ENCODE data around the gene MYL12A.
A peak's percentile ranks its signal among the peaks of the same experiment; 100 is the strongest.
"Not testable (repeated sequence)": the region's sequence is repeated elsewhere in the genome, so short reads cannot be mapped to it uniquely, and the experiment has no call there.

MYL12A gene

GRCh38 chr18:3247240-3248061 lies at the start of gene MYL12A:
Gene MYL12A (plus strand): TSS chr18:3247801. CDS start chr18:3253248, 5,447 bp downstream.
- TF ChIP-seq, protein P1, sequence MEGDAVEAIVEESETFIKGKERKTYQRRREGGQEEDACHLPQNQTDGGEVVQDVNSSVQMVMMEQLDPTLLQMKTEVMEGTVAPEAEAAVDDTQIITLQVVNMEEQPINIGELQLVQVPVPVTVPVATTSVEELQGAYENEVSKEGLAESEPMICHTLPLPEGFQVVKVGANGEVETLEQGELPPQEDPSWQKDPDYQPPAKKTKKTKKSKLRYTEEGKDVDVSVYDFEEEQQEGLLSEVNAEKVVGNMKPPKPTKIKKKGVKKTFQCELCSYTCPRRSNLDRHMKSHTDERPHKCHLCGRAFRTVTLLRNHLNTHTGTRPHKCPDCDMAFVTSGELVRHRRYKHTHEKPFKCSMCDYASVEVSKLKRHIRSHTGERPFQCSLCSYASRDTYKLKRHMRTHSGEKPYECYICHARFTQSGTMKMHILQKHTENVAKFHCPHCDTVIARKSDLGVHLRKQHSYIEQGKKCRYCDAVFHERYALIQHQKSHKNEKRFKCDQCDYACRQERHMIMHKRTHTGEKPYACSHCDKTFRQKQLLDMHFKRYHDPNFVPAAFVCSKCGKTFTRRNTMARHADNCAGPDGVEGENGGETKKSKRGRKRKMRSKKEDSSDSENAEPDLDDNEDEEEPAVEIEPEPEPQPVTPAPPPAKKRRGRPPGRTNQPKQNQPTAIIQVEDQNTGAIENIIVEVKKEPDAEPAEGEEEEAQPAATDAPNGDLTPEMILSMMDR (IDR thresholded peaks at IDR 0.05; ENCODE audit: low read depth, low read length, missing control alignments), result no peak
- peak; percentile 98 for DNase-seq (ENCODE audit: low read depth)
- in situ Hi-C loops (cut with HindIII; ENCODE audit: low sequenced_read_pairs), result no loop called here
- peak within 1 kb of the TSS; percentile 92 for H3K4me3 ChIP-seq (ENCODE audit: low read depth, low read length)

- H3K4me3 ChIP-seq (ENCODE audit: low read depth, low read length); DNase-seq (ENCODE audit: low read depth); in situ Hi-C loops (cut with HindIII; ENCODE audit: low sequenced_read_pairs): not testable (repeated sequence)
Measured at GRCh38 chr18:3198260-3198860, 49.2 kb upstream of the MYL12A start.

GRCh38 chr18:3199942-3200645 lies 47.5 kb upstream of the MYL12A start:
- TF ChIP-seq, protein P1 (IDR thresholded peaks at IDR 0.05; ENCODE audit: low read depth, low read length, missing control alignments), result no peak
- in situ Hi-C loops (cut with HindIII; ENCODE audit: low sequenced_read_pairs), result no loop called here
- DNase-seq (ENCODE audit: low read depth), result no peak
- H3K4me3 ChIP-seq (ENCODE audit: low read depth, low read length), result no peak overlapping the region

- no peak for DNase-seq (ENCODE audit: low read depth)
- TF ChIP-seq, protein P1 (IDR thresholded peaks at IDR 0.05; ENCODE audit: low read depth, low read length, missing control alignments), result no peak
- no peak overlapping the region for H3K4me3 ChIP-seq (ENCODE audit: low read depth, low read length)
- in situ Hi-C loops (cut with HindIII; ENCODE audit: low sequenced_read_pairs), result no loop called here
Measured at GRCh38 chr18:3205239-3205638, 42.4 kb upstream of the MYL12A start.

GRCh38 chr18:3207565-3207964 lies 40.0 kb upstream of the MYL12A start:
- H3K4me3 ChIP-seq (ENCODE audit: low read depth, low read length), result no peak overlapping the region
- DNase-seq (ENCODE audit: low read depth), result no peak
- TF ChIP-seq, protein P1 (IDR thresholded peaks at IDR 0.05; ENCODE audit: low read depth, low read length, missing control alignments), result no peak
- in situ Hi-C loops (cut with HindIII; ENCODE audit: low sequenced_read_pairs), result no loop called here

DNA sequence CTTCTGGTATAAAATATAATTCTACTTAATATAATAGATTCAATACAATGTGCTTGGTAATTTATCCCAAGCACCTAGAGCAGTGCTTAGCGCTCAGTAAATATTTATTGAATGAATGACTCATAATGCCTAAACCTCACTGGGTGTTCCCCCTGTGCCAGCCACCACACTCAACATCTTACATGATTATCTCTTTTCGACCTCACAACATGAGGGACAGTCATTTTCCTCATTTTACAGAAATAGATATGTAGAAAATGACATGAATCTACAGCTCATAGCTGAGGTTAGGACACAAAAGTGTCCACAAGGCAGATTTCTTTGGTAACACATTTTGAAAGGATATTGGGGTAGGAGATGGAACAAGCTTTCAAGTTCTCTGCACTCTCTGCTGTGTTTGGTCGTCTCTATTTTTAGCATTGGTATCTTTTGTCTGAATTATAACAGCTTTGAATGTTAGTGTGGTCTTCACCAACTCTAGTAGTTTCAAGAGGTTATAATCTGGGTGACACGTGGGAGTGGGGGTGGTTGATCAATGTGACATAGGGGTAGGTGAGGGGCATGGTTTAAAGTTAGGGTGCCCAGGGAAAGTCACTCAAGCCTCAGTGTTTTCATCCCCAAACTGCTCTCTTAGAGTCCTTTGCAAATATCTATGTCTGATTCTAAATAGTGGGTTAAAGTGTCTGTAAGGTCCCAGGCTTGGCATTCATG lies 37.6 kb upstream of the MYL12A start:
- no peak for DNase-seq (ENCODE audit: low read depth)
- TF ChIP-seq, protein P1 (IDR thresholded peaks at IDR 0.05; ENCODE audit: low read depth, low read length, missing control alignments), result no peak
- in situ Hi-C loops (cut with HindIII; ENCODE audit: low sequenced_read_pairs), result no loop called here
- no peak overlapping the region for H3K4me3 ChIP-seq (ENCODE audit: low read depth, low read length)
